ENCODE data around the gene APLP1. TPM values are rescaled to one million over a fixed set of nuclear protein-coding genes. Genes with fewer than 3 reads are reported as not detected.

APLP1 gene
- total RNA-seq, 4 donors from 2014 or later: 4.6 to 14.6 (median 8.8) TPM

- peaks cover 0 to under 1% (median 0%) of the 10 kb centered on the region in 4 donors for H3K4me1 ChIP-seq
- H3K9me3 ChIP-seq: peaks cover 0 to 5% (median 0%) of the 10 kb centered on the region in 4 donors
- WGBS: 93% methylated on average over 3 of the region's 3 CpGs
- intact Hi-C loops (cut with DNase I): loop anchor here (5.0 kb wide), 1 partner anchor 163 kb away; no protein-coding TSS in a partner anchor
- no peak overlapping the region for H3K4me3 ChIP-seq
- no peak for TF ChIP-seq POLR2AphosphoS5 (IDR thresholded peaks at IDR 0.05)
- no peak for TF ChIP-seq EP300 (IDR thresholded peaks at IDR 0.05)
- TF ChIP-seq POLR2A (IDR thresholded peaks at IDR 0.05; ENCODE audit: low read depth): no peak
- no peak for TF ChIP-seq CTCF (IDR thresholded peaks at IDR 0.05)
- no peak for DNase-seq (ENCODE audit: extremely low spot score)
- no peak overlapping the region for H3K27ac ChIP-seq (replicated peaks in 1 of 4)
- H3K27me3 ChIP-seq: peaks cover 0 to 7% (median 0%) of the 10 kb centered on the region in 4 donors
- no peaks in the 10 kb centered on the region for H3K36me3 ChIP-seq
Measured at GRCh38 chr19:35925501-35925900, 57.1 kb downstream of the APLP1 start.

GRCh38 chr19:35928507-35928906 lies 60.1 kb downstream of the APLP1 start:
- DNase-seq (ENCODE audit: extremely low spot score): no peak
- Histone ChIP-seq H3K27ac (replicated peaks in 1 of 4) (no peak overlapping the region), H3K4me3 (no peak overlapping the region), H3K9me3 (peaks cover 0 to 5% (median 0%) of the 10 kb centered on the region in 4 donors), H3K27me3 (peaks cover 0 to 7% (median 0%) of the 10 kb centered on the region in 4 donors), H3K36me3 (no peaks in the 10 kb centered on the region), H3K4me1 (peaks cover 4 to 15% (median 11%) of the 10 kb centered on the region in 4 donors)
- intact Hi-C loops (cut with DNase I): loop anchor here (5.0 kb wide), 1 partner anchor 166 kb away; no protein-coding TSS in a partner anchor
- no peak for TF ChIP-seq EP300 (IDR thresholded peaks at IDR 0.05)
- no peak for TF ChIP-seq POLR2AphosphoS5 (IDR thresholded peaks at IDR 0.05)
- TF ChIP-seq CTCF (IDR thresholded peaks at IDR 0.05): no peak
- TF ChIP-seq POLR2A (IDR thresholded peaks at IDR 0.05; ENCODE audit: low read depth): no peak
- WGBS: 89% methylated on average over 5 of the region's 5 CpGs

Small RNA genes lying within 50 kb of the gene (small RNA-seq; reads per million reads assigned to genes)
- 0 reads per million in 3 donors for gene RN7SL402P

Other genes with a start within 250 kb of the APLP1 start
- gene RBM42, start 239.5 kb upstream of the APLP1 start, total RNA-seq: 100 to 1,000 TPM in 2 of 4 donors, 10 to 100 TPM in 2; 63.1 to 112 (median 95.2) TPM
- 1 to 10 TPM in 1 of 4 donors, not detected in 3; 3.4 TPM for gene ETV2, start 226.8 kb upstream of the APLP1 start, total RNA-seq
- gene COX6B1, start 220.3 kb upstream of the APLP1 start, total RNA-seq: 100 to 1,000 TPM; 205 to 508 (median 313) TPM
- gene UPK1A, start 202.1 kb upstream of the APLP1 start, total RNA-seq: not detected
- not detected for gene ZBTB32, start 164.0 kb upstream of the APLP1 start, total RNA-seq
- gene KMT2B, start 150.6 kb upstream of the APLP1 start, total RNA-seq: 10 to 100 TPM; 22.0 to 30.6 (median 24.2) TPM
- gene IGFLR1, start 126.1 kb upstream of the APLP1 start, total RNA-seq: 1 to 10 TPM; 1.7 to 8.1 (median 5.9) TPM
- 10 to 100 TPM in 3 of 4 donors, 1 to 10 TPM in 1; 7.9 to 31.1 (median 20.9) TPM for gene U2AF1L4, start 123.2 kb upstream of the APLP1 start, total RNA-seq
- gene PSENEN, start 122.9 kb upstream of the APLP1 start, total RNA-seq: 10 to 100 TPM; 27.4 to 48.7 (median 33.8) TPM
- gene LIN37, start 120.0 kb upstream of the APLP1 start, total RNA-seq: 10 to 100 TPM; 11.6 to 18.3 (median 15.6) TPM
- 100 to 1,000 TPM in 2 of 4 donors, 10 to 100 TPM in 2; 64.4 to 146 (median 105) TPM for gene HSPB6, start 111.5 kb upstream of the APLP1 start, total RNA-seq
- gene PROSER3, start 110.4 kb upstream of the APLP1 start, total RNA-seq: 1 to 10 TPM; 5.6 to 8.7 (median 7.1) TPM
- gene ARHGAP33, start 93.0 kb upstream of the APLP1 start, total RNA-seq: 10 to 100 TPM in 2 of 4 donors, 1 to 10 TPM in 2; 3.3 to 11.2 (median 7.7) TPM
- not detected for gene PRODH2, start 55.7 kb upstream of the APLP1 start, total RNA-seq
- gene NPHS1, start 16.1 kb upstream of the APLP1 start, total RNA-seq: not detected
- gene KIRREL2, start 11.7 kb upstream of the APLP1 start, total RNA-seq: not detected
- 1 to 10 TPM; 2.5 to 6.2 (median 5.3) TPM for gene NFKBID, start 32.0 kb downstream of the APLP1 start, total RNA-seq
- 10 to 100 TPM in 1 of 4 donors, 1 to 10 TPM in 1, not detected in 2; 3.7 to 14.6 TPM for gene HCST, start 34.0 kb downstream of the APLP1 start, total RNA-seq
- gene TYROBP, start 39.7 kb downstream of the APLP1 start, total RNA-seq: 100 to 1,000 TPM in 1 of 4 donors, 10 to 100 TPM in 3; 47.1 to 145 (median 50.7) TPM
- 10 to 100 TPM in 3 of 4 donors, 1 to 10 TPM in 1; 7.5 to 22.6 (median 15.3) TPM for gene LRFN3, start 67.8 kb downstream of the APLP1 start, total RNA-seq
- 10 to 100 TPM; 44.0 to 60.3 (median 50.2) TPM for gene SDHAF1, start 126.6 kb downstream of the APLP1 start, total RNA-seq
- 1 to 10 TPM in 1 of 4 donors, not detected in 3; 1.3 TPM for gene SYNE4, start 140.2 kb downstream of the APLP1 start, total RNA-seq
- 10 to 100 TPM; 27.0 to 43.6 (median 35.5) TPM for gene ALKBH6, start 145.6 kb downstream of the APLP1 start, total RNA-seq
- 10 to 100 TPM; 39.9 to 73.3 (median 51.4) TPM for gene CLIP3, start 164.3 kb downstream of the APLP1 start, total RNA-seq
- 10 to 100 TPM in 2 of 4 donors, 1 to 10 TPM in 2; 6.3 to 21.3 (median 12.1) TPM for gene THAP8, start 185.7 kb downstream of the APLP1 start, total RNA-seq
- gene WDR62, start 186.3 kb downstream of the APLP1 start, total RNA-seq: under 1 TPM in 3 of 4 donors, not detected in 1; 0.26 to 0.52 (median 0.50) TPM
- not detected for gene OVOL3, start 242.6 kb downstream of the APLP1 start, total RNA-seq
- gene POLR2I, start 246.3 kb downstream of the APLP1 start, total RNA-seq: 100 to 1,000 TPM in 2 of 4 donors, 10 to 100 TPM in 2; 64.8 to 152 (median 85.7) TPM
- gene TBCB, start 246.9 kb downstream of the APLP1 start, total RNA-seq: 100 to 1,000 TPM; 164 to 230 (median 192) TPM